Nephron (organoid): Measurements from ENCODE around the gene MDP1.
A peak's percentile ranks its signal among the peaks of the same experiment; 100 is the strongest.

Experiments used
- H3K27ac Mint-ChIP-seq, 3 experiments: 2 replicates each; pipeline ENCODE4 v1.8.0; 2020; ENCODE audit warnings: mixed read lengths in 3 of 3, mild to moderate bottlenecking in 2 of 3, moderate library complexity in 1 of 3
- H3K27me3 Mint-ChIP-seq: 2 replicates; pipeline ENCODE4 v1.8.0; 2021; ENCODE audit warnings: low read depth, mild to moderate bottlenecking, moderate library complexity, mixed read lengths
- H3K36me3 Mint-ChIP-seq: 2 replicates; pipeline ENCODE4 v1.8.0; 2020; ENCODE audit warnings: low read depth, mixed read lengths
- H3K4me1 Mint-ChIP-seq: 2 replicates; pipeline ENCODE4 v1.8.0; 2020; ENCODE audit warnings: mixed read lengths
- H3K4me3 Mint-ChIP-seq, 3 experiments: 2 replicates each; pipeline ENCODE4 v1.8.0; 2020; ENCODE audit warnings: mild to moderate bottlenecking in 3 of 3, mixed read lengths in 3 of 3, moderate library complexity in 2 of 3
- H3K9me3 Mint-ChIP-seq: 2 replicates; pipeline ENCODE4 v1.8.0; 2020; ENCODE audit warnings: mixed read lengths
- TF ChIP-seq, protein P1 (sequence below), 3 experiments: fragments of 200-600 bp; sonication (generic); IDR thresholded peaks; one replicate each; pipeline ENCODE4 v1.5.0; 2021; ENCODE audit warnings: antibody characterized with exemption in 3 of 3; ENCODE audit not compliant: unreplicated experiment in 3 of 3

MDP1 gene

DNA sequence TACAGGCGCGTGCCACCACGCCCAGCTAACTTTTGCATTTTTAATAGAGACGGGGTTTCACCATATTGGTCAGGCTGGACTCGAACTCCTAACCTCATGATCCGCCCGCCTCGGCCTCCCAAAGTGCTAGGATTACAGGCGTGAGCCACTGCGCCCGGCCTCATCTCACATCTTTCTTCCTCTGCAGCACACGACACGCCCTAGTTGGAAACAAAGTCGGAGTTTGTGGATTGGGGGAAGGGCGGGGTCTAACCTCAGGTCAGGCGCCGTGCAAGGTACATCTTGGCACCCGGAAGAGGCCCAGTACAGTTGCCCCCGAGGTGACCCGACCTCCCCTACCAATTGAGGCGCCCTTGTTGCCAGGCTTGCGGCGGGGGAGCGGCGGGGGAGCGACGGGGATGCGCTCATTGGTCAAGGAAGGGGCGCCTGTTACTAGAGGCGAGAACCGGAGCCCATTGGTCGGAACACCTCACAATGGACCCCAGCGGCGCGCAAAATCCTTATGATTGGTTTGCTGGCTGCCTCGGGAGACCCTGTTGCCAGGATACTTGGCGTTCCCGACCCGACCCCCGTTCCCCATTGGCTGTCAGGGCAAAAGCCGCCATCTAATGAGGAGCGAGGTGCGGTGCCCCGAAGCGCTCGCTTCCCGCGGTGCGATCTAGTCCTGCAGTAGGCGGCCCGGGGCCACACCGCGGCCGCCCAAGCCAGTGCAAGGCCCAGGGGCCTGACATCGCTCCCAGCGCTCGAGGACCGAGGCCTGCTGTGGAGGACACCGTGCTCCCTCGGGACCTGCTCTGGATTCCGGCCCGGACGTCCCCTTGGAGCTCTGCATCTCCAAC lies 44.2 kb downstream of the MDP1 start, which contains the start of gene REC8:
REC8 (plus strand) TSS at position 659 of the 839 bp plus-strand sequence. CDS start 473 bp downstream, outside the sequence.
- TF ChIP-seq, protein P1, sequence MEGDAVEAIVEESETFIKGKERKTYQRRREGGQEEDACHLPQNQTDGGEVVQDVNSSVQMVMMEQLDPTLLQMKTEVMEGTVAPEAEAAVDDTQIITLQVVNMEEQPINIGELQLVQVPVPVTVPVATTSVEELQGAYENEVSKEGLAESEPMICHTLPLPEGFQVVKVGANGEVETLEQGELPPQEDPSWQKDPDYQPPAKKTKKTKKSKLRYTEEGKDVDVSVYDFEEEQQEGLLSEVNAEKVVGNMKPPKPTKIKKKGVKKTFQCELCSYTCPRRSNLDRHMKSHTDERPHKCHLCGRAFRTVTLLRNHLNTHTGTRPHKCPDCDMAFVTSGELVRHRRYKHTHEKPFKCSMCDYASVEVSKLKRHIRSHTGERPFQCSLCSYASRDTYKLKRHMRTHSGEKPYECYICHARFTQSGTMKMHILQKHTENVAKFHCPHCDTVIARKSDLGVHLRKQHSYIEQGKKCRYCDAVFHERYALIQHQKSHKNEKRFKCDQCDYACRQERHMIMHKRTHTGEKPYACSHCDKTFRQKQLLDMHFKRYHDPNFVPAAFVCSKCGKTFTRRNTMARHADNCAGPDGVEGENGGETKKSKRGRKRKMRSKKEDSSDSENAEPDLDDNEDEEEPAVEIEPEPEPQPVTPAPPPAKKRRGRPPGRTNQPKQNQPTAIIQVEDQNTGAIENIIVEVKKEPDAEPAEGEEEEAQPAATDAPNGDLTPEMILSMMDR (IDR thresholded peaks at IDR 0.05; ENCODE audit: unreplicated experiment in 3 of 3), result no peak
- peak within 1 kb of the TSS; percentile 89 for H3K4me3 Mint-ChIP-seq
- H3K4me1 Mint-ChIP-seq, result no peaks in the 10 kb centered on the region
- H3K36me3 Mint-ChIP-seq, result peaks cover 36% of the 10 kb centered on the region
- H3K9me3 Mint-ChIP-seq, result no peaks in the 10 kb centered on the region
- no peaks in the 10 kb centered on the region for H3K27me3 Mint-ChIP-seq
- H3K27ac Mint-ChIP-seq, result peak within 1 kb of the TSS; percentile 68 to 95 (median 91)

DNA sequence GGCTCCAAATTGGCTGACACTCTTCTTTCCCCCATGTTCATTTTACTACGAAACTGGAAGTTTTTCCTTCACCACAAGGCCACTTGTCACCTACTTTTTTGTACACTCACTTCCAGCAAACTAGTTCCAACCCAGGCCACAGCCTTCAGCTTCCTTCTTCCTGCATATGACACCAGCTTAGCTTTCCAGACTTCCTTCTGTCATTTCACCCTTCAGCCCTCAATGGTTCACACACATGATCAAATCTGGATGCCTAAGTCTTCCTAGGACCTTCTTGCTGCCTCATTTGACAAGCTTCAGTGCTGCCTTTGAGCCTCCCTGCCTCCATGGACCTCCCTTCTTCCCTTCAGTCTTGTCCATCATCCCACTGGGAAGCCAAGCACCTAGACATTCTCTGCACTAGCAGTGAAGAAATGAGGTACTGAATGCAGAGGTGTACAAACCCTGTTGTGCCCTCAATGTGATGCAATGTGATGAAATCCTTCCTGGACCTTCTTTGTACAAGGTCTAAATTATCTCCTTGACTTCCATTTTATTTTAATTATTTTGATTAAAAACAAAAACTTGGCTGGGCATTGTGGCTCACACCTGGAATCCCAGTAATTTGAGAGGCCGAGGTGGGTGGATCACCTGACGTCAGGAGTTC lies 48.3 kb downstream of the MDP1 start:
- Mint-ChIP-seq H3K4me3 (no peak overlapping the region), H3K36me3 (peaks cover 46% of the 10 kb centered on the region), H3K9me3 (no peaks in the 10 kb centered on the region), H3K4me1 (no peaks in the 10 kb centered on the region), H3K27me3 (no peaks in the 10 kb centered on the region), H3K27ac (no peak overlapping the region)
- TF ChIP-seq, protein P1 (IDR thresholded peaks at IDR 0.05; ENCODE audit: unreplicated experiment in 3 of 3), result no peak

GRCh38 chr14:24165785-24166184 lies 50.1 kb downstream of the MDP1 start:
- no peak overlapping the region for H3K4me3 Mint-ChIP-seq
- TF ChIP-seq, protein P1 (IDR thresholded peaks at IDR 0.05; ENCODE audit: unreplicated experiment in 3 of 3), result no peak

DNA sequence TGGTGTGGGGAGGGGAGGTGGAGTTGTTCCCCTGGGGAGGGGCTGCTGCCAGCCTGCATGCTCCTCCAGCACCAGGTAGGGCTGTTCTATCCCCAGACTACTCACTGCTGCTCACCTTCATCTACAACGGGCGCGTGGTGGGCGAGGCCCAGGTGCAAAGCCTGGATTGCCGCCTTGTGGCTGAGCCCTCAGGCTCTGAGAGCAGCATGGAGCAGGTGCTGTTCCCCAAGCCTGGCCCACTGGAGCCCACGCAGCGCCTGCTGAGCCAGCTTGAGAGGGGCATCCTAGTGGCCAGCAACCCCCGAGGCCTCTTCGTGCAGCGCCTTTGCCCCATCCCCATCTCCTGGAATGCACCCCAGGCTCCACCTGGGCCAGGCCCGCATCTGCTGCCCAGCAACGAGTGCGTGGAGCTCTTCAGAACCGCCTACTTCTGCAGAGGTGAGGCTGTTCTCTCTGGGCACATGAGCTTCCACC lies 51.3 kb downstream of the MDP1 start:
- H3K27ac Mint-ChIP-seq, result no peak overlapping the region
- no peak overlapping the region for H3K4me3 Mint-ChIP-seq
- no peaks in the 10 kb centered on the region for H3K9me3 Mint-ChIP-seq
- no peaks in the 10 kb centered on the region for H3K27me3 Mint-ChIP-seq
- H3K4me1 Mint-ChIP-seq, result peaks cover 16% of the 10 kb centered on the region
- TF ChIP-seq, protein P1 (IDR thresholded peaks at IDR 0.05; ENCODE audit: unreplicated experiment in 3 of 3), result no peak
- peaks cover 57% of the 10 kb centered on the region for H3K36me3 Mint-ChIP-seq

More at GRCh38 chr14:24165785-24166184, 50.1 kb downstream of the MDP1 start:
- peaks cover 15% of the 10 kb centered on the region for H3K4me1 Mint-ChIP-seq
- H3K27me3 Mint-ChIP-seq, result no peaks in the 10 kb centered on the region
- no peak overlapping the region for H3K27ac Mint-ChIP-seq
- no peaks in the 10 kb centered on the region for H3K9me3 Mint-ChIP-seq
- peaks cover 55% of the 10 kb centered on the region for H3K36me3 Mint-ChIP-seq
